ENCODE measurements around the gene ODF2. TPM values are rescaled to one million over a fixed set of nuclear protein-coding genes. Genes with fewer than 3 reads are reported as not detected.
A peak's percentile ranks its signal among the peaks of the same experiment; 100 is the strongest.
"Not testable (repeated sequence)": the region's sequence is repeated elsewhere in the genome, so short reads cannot be mapped to it uniquely, and the experiment has no call there.

The ODF2 gene
- total RNA-seq, 4 donors from 2014 or later = 21.9 to 25.5 (median 22.4) TPM

DNA sequence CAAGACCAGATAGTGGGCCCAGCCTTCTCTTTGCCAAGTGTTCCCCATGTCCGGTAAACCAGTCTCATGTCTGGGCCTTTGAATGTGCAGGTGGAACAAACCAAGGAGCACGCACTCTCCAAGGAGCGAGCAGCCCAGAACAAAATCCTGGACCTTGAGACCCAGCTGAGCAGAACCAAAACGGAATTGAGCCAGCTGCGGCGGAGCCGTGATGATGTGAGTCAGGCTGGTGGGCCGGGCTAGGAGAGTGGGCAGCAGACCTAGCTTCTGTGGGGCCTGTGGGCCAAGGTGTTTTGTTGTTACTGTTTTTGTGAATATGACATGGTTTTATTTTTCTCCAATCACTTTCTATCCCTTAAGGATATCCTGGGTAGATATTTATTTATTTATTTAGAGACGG is 43.1 kb downstream of the ODF2 start:
- WGBS, 2 donors = 96 to 97% methylated on average over 9 of the region's 9 CpGs
- intact Hi-C loops (cut with DNase I) = no loop called here
- H3K4me3 ChIP-seq (replicated peaks in 1 of 3) = no peak overlapping the region

DNA sequence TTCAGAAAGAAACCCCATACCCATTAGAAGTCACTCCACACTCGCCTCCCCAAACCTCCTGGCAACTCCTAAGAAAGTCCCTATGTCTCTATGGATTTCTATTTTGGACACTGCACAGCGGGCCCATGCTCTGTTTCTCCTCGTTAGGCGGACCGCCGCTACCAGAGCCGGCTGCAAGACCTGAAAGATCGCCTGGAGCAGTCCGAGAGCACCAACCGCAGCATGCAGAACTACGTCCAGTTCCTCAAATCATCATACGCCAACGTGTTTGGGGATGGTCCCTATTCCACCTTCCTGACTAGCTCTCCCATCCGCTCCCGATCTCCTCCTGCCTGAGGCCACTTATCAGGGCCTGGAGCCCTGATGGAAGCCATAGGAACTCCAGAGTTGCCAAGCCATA is 44.1 kb downstream of the ODF2 start:
- Histone ChIP-seq H3K4me1 (no peaks in the 10 kb centered on the region), H3K27ac (no peak overlapping the region), H3K36me3 (peaks cover 5 to 31% of the 10 kb centered on the region in 2 donors), H3K27me3 (no peaks in the 10 kb centered on the region), H3K4me3 (replicated peaks in 1 of 3) (no peak overlapping the region), H3K9me3 (no peaks in the 10 kb centered on the region)
- intact Hi-C loops (cut with DNase I) = loop anchor here (10.0 kb wide), 1 partner anchor 45 kb away; the partner anchor contains the start of gene ODF2
- WGBS, 2 donors = 92 to 93% methylated on average over 15 of the region's 15 CpGs
- DNase-seq = no peak
- TF ChIP-seq, protein P1, sequence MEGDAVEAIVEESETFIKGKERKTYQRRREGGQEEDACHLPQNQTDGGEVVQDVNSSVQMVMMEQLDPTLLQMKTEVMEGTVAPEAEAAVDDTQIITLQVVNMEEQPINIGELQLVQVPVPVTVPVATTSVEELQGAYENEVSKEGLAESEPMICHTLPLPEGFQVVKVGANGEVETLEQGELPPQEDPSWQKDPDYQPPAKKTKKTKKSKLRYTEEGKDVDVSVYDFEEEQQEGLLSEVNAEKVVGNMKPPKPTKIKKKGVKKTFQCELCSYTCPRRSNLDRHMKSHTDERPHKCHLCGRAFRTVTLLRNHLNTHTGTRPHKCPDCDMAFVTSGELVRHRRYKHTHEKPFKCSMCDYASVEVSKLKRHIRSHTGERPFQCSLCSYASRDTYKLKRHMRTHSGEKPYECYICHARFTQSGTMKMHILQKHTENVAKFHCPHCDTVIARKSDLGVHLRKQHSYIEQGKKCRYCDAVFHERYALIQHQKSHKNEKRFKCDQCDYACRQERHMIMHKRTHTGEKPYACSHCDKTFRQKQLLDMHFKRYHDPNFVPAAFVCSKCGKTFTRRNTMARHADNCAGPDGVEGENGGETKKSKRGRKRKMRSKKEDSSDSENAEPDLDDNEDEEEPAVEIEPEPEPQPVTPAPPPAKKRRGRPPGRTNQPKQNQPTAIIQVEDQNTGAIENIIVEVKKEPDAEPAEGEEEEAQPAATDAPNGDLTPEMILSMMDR (IDR thresholded peaks at IDR 0.05) = no peak
- TF ChIP-seq POLR2A (IDR thresholded peaks at IDR 0.05) = no peak

More for the DNA sequence above, 43.1 kb downstream of the ODF2 start:
- Histone ChIP-seq H3K9me3 (no peaks in the 10 kb centered on the region), H3K27ac (no peak overlapping the region), H3K4me1 (no peaks in the 10 kb centered on the region), H3K27me3 (no peaks in the 10 kb centered on the region), H3K36me3 (peaks cover 5 to 36% of the 10 kb centered on the region in 2 donors)
- no peak for TF ChIP-seq POLR2A (IDR thresholded peaks at IDR 0.05)
- TF ChIP-seq, protein P1 (IDR thresholded peaks at IDR 0.05) = no peak
- DNase-seq = no peak

DNA sequence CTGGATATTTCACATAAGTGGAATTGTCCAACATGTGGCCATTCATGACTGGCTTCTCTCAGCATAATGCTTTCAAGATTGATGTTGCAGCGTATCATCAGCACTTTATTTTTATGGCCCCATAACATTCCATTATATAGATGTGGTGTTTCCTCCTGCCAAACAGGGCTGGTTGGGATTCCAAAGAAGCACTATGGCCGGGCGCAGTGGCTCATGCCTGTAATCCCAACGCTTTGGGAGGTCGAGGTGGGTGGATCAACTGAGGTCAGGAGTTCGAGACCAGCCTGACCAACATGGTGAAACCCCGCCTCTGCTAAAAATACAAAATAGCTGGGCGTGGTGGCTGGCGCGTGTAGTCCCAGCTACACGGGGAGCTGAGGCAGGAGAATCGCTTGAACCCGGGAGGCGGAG is 47.6 kb downstream of the ODF2 start:
- WGBS, 2 donors = 62 to 66% methylated on average over 14 of the region's 14 CpGs
- not testable (repeated sequence) for DNase-seq; H3K27me3 ChIP-seq; H3K4me3 ChIP-seq (replicated peaks in 1 of 3); H3K9me3 ChIP-seq; H3K27ac ChIP-seq
- intact Hi-C loops (cut with DNase I) = loop anchor here (10.0 kb wide), 1 partner anchor 49 kb away; the partner anchor contains the start of gene ODF2
- Histone ChIP-seq H3K36me3 (peaks cover 0 to 15% of the 10 kb centered on the region in 2 donors), H3K4me1 (peaks cover 2 to 11% of the 10 kb centered on the region in 2 donors)

DNA sequence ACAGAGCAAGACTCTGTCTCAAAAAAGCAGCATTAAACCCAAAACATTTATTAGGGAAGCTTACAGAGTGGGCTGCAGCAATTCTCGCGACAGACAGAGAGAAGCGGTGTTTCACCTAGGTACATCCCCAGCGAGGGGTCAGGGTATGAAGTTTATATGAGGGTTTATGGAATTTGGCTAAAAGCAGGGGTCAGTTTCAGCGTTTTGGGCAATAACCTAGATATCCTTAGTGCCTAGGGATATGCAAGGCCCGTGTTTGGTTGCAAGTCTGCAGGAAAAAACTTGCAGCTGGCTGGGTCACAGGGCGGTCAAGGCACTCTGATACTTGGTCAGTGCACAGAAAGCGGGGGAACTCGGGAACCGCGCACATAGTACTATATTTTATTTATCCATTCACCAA is 48.1 kb downstream of the ODF2 start:
- Histone ChIP-seq H3K36me3 (peaks cover 0 to 11% of the 10 kb centered on the region in 2 donors), H3K4me1 (peaks cover 2 to 11% of the 10 kb centered on the region in 2 donors), H3K27me3 (no peaks in the 10 kb centered on the region), H3K27ac (peak overlapping the region in 1 of 3 donors; percentile 50), H3K4me3 (replicated peaks in 1 of 3) (peak overlapping the region in 1 of 3 donors; percentile 55), H3K9me3 (no peaks in the 10 kb centered on the region)
- intact Hi-C loops (cut with DNase I) = loop anchor here (10.0 kb wide), 1 partner anchor 49 kb away; the partner anchor contains the start of gene ODF2
- 20 to 21% methylated on average over 11 of the region's 11 CpGs for WGBS, 2 donors
- peak; percentile 27 to 31 for DNase-seq
- TF ChIP-seq POLR2A (IDR thresholded peaks at IDR 0.05) = no peak
- TF ChIP-seq, protein P1 (IDR thresholded peaks at IDR 0.05) = no peak

DNA sequence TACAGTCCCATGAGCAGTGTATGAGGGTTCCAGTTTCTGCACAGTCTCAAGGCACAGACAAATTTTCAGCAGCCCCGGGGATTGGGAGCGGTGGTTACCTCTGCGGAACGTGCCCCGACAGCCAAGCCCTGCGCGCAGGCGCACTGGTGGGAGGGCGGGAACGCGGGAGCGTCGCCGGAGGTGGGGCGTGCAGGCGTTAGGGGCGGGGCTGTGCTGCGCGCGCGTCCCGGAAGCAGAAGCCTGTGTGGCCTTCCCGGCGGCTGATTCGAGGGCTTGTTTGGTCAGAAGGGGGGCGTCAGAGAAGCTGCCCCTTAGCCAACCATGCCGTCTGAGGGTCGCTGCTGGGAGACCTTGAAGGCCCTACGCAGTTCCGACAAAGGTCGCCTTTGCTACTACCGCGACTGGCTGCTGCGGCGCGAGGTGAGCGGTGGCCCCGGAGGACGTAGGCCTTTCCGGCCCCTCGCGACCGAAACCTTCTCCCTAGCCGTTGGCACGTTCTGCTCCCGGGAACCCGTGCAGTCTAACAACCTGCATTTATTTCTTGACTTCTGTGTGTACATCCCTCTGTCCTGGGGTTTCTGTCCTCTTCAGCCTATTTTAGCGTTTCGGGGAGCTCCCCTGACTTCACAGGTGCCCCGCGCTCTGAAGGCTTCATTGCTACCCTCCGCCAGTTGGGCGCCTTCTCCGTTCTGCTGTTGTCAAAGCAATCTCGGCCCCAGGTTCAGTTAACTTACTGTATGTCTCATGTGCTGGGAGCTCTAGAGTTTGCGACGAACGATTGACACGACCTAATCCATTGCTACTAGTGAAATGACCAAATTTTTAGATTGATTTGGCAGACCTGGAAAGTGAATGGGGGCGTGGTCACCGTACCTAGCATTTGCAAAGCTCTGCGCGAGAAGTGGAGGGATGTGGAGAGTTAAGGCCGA is 48.9 kb downstream of the ODF2 start, which contains the start of gene GLE1:
TSS of gene GLE1 (plus strand) at position 235 of the 929 bp plus-strand sequence. CDS start at position 322, 87 bp downstream.
- Histone ChIP-seq H3K4me1 (peaks cover 2 to 11% of the 10 kb centered on the region in 2 donors), H3K9me3 (no peaks in the 10 kb centered on the region), H3K4me3 (replicated peaks in 1 of 3) (peak within 1 kb of the TSS; percentile 55 to 87 (median 78)), H3K27ac (peak within 1 kb of the TSS in 2 of 3 donors; percentile 14 to 50), H3K27me3 (no peaks in the 10 kb centered on the region), H3K36me3 (peaks cover 6 to 7% of the 10 kb centered on the region in 2 donors)
- intact Hi-C loops (cut with DNase I) = loop anchor here (10.0 kb wide), 1 partner anchor 50 kb away; the partner anchor contains the start of gene ODF2
- peak; percentile 95 to 97 for DNase-seq
- WGBS, 2 donors = 0 to 1% methylated on average over 35 to 54 of the region's 64 CpGs
- peak; percentile 25 to 73 for TF ChIP-seq POLR2A (IDR thresholded peaks at IDR 0.05)
- TF ChIP-seq, protein P1 (IDR thresholded peaks at IDR 0.05) = peak in 2 of 6 experiments; percentile 9 to 15

Measured in thyroid gland (tissue), 4 donors.